LNCAP (cell line): ENCODE results near the gene ZFP62.

Experiments
- CTCF ChIP-seq: fragments of 450-650 bp; IDR thresholded peaks from 2 replicates; pipeline ENCODE4 v1.5.1; 2017; ENCODE audit warnings: mild to moderate bottlenecking

ZFP62 gene

GRCh38 chr5:180860887-180861822, at the start of gene ZFP62:
Gene ZFP62 (minus strand): TSS chr5:180861276. CDS start chr5:180861219, 57 bp downstream.
- TF ChIP-seq CTCF = no peak

GRCh38 chr5:180910735-180911134, 49.7 kb upstream of the ZFP62 start:
- no peak for TF ChIP-seq CTCF

DNA sequence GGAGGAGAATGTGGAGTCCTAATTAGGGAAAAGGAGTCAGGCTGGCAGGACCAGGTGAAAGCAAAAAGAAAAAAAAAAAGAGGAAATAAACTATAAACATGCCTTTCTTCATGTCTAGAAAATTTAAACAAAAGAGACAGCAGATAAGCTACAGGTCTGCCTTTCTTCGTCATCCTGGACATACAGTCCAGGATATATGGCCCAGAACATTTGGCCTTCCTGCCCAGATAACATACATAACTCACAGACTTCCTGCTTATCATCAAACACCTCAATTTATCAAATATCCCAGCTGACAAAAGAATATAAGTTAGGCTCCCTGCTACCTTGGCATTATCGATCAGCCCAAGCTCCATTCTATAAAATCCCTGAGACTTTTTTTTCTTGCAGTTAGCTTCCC, 49.1 kb upstream of the ZFP62 start:
- no peak for TF ChIP-seq CTCF

GRCh38 chr5:180909782-180910181, 48.7 kb upstream of the ZFP62 start:
- TF ChIP-seq CTCF = no peak

DNA sequence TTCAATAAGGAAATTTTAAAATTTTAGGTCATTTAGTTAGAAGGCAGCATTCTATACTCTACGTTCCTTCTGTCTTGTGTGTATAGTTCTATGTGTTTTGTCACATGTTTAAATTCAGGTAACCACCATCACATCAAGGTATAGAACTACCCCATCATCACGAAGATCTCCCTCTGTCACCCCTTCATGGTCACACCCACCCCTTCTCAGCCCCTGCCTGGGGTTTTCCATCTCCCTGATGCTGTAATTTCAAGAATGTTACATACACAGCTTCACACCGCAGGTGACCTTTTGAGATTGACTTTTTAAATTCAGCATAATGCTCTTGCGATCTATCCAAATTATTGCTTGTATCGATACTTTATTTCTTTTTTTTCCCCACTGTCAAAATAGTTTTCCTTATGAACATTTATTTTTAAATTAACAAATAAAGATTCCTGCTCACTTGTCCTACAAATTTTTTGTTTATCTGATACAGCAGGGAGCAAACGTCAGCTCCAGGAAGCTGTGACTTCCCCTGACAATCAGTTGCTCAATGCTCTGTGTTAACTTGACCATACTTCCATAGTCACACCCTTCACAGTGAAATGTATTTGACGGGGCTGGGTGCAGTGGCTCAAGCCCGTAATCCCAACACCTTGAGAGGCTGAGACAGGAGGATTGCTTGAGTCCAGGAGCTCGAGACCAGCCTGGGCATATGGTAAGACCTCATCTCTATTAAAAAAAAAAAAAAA, 48.1 kb upstream of the ZFP62 start:
- no peak for TF ChIP-seq CTCF

DNA sequence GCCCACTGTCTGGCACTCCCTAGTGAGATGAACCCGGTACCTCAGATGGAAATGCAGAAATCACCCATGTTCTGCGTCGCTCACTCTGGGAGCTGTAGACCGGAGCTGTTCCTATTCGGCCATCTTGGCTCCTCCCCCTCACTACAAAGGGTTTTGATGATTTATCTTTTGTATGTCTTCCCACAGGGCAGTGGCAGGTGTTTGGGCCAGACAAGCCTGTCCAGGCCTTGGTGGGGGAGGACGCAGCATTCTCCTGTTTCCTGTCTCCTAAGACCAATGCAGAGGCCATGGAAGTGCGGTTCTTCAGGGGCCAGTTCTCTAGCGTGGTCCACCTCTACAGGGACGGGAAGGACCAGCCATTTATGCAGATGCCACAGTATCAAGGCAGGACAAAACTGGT, 47.3 kb upstream of the ZFP62 start:
- TF ChIP-seq CTCF = no peak

DNA sequence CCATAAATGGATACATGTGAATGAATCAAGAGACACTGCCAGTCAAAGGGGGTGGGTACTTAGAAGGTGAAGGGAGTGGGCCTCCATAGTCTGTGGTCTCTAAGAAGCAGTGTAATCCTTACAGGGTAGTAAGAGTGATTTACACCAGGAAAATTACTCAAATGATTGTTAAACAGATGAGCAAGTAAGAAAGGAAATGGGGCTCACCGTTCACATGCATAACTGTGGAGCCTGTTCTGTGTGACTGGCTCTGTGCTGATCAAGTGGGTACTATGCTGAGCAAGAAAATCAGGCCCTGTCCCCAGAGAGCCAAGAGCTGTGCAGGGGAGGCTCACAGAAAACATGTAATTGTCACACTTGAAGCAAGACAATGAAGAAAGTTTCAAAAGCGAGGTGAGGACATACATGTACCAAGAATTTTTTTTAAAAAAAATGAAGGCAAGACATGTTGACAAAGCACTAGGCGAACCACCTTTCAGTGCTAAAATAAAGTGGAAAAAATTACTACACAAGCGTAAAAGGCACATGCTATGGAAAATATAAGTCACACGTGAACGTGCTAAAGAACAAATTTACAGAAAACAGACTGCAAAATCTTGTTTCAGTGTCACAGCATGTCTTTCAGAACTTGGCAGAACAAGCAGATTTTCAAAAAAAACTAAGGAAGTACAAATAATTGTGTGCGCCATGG, 40.4 kb upstream of the ZFP62 start:
- TF ChIP-seq CTCF = no peak
